Skeletal muscle satellite cell (primary cell): Measurements from ENCODE around the gene NPR3.
A peak's percentile ranks its signal among the peaks of the same experiment; 100 is the strongest.
"Not testable (repeated sequence)": the region's sequence is repeated elsewhere in the genome, so short reads cannot be mapped to it uniquely, and the experiment has no call there.

Source experiments
- H3K27me3 ChIP-seq: 2 replicates; pipeline ENCODE4 v1.7.0; 2013; ENCODE audit warnings: low read length; ENCODE audit not compliant: control insufficient read depth, insufficient read depth
- H3K36me3 ChIP-seq: 2 replicates; pipeline ENCODE4 v1.7.0; 2013; ENCODE audit warnings: mild to moderate bottlenecking, control low read depth, low read length; ENCODE audit not compliant: insufficient read depth
- H3K4me1 ChIP-seq: 2 replicates; pipeline ENCODE4 v1.7.0; 2013; ENCODE audit warnings: low read length; ENCODE audit not compliant: control insufficient read depth, insufficient read depth
- H3K4me2 ChIP-seq: 2 replicates; pipeline ENCODE4 v1.7.0; 2013; ENCODE audit warnings: mild to moderate bottlenecking, low read length
- H3K4me3 ChIP-seq: 2 replicates; pipeline ENCODE4 v1.7.0; 2013; ENCODE audit warnings: low read length
- H3K9ac ChIP-seq: 2 replicates; pipeline ENCODE4 v1.7.0; 2013; ENCODE audit warnings: mild to moderate bottlenecking, low read depth, low read length, moderate library complexity
- H3K9me3 ChIP-seq: replicated peaks from 2 replicates; pipeline ENCODE4 v1.7.0; 2013; ENCODE audit warnings: mild to moderate bottlenecking, control low read depth, low read length

The NPR3 gene

DNA sequence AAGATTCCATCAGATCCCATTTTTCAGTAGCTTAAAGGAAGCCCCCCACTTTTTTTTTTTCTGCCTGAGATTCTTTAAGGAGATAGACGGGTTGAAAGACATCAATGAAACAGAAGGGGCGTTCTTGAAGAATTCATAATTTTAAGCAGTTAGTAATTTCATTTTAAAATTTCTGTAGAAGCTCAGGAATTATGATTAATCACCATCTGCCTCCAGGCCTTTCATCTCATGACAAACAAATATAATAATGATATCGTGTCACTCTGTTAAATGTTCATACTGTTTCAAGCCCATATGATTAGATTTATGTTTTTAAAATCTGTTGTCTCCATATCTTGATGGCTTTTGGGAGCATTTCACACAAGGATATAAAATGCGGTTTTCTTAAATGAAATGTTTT, 75.2 kb downstream of the NPR3 start:
- H3K9me3 ChIP-seq: no peaks in the 10 kb centered on the region
- H3K4me3 ChIP-seq: no peak overlapping the region
- peaks cover 30% of the 10 kb centered on the region for H3K4me1 ChIP-seq
- no peaks in the 10 kb centered on the region for H3K36me3 ChIP-seq
- peak overlapping the region; percentile 8 for H3K9ac ChIP-seq
- no peak overlapping the region for H3K4me2 ChIP-seq
- H3K27me3 ChIP-seq: no peaks in the 10 kb centered on the region

DNA sequence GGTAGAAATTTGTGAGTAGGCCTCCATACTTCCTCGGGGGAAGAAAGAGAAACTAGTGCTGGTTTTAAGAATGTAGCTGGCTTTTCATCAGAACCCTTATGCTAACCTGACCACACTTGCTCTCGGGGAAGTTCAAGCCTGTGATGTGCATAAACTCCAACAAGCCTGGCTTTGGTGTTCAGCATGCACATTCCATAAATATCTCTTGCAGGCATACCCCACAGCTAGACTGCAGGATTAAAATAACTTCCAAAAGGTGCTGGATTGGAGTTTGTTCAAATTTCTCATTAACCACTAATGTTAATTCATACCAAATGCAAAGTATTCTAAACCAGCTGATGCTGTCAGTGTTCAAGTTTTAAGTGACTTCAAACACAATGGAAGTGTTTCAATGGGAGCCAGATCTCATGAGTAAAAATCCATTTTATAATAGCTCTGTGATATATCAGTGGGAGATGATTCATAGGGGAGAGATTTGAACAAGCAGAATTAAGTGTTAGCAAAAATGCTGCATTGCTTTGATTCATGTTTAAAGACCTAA, 79.4 kb downstream of the NPR3 start:
- Histone ChIP-seq H3K9ac (no peak overlapping the region), H3K36me3 (no peaks in the 10 kb centered on the region), H3K4me1 (peaks cover 30% of the 10 kb centered on the region), H3K9me3 (no peaks in the 10 kb centered on the region), H3K4me3 (no peak overlapping the region), H3K4me2 (no peak overlapping the region), H3K27me3 (no peaks in the 10 kb centered on the region)

DNA sequence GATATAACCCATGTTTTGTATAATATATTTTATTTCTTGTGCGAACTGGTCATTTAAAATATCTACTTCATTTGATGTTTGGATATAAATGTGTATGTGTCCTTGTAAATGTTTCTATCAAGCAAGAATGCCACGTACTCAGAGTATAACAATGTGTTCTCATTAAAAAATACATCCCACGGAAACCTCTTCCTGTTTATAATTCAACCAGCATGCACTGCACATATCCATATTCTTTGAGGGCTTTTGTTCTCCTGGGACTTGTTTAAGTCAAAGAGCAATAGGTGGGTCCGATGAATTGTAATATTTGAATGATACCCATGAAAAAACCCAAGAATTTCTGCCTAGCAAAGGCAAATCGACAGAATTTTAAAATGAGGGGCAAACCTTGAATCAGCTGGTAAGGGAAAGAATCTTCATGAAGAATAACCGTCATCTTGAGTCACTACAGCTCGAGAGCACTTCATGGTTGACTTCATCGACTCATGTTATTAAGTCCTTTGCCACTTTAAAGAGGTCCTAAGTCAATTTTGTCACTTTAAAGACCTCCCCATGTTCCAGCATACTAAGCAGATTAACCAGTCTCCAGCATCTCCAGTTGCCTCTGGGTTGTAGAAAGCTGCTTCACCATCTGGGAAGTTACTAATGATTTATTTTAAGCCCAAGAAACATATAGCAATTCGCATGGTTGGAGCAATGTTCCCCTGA, 80.6 kb downstream of the NPR3 start:
- Histone ChIP-seq H3K27me3 (no peaks in the 10 kb centered on the region), H3K9ac (no peak overlapping the region), H3K4me3 (no peak overlapping the region), H3K4me2 (peak overlapping the region; percentile 14), H3K4me1 (peaks cover 23% of the 10 kb centered on the region), H3K36me3 (no peaks in the 10 kb centered on the region), H3K9me3 (no peaks in the 10 kb centered on the region)

DNA sequence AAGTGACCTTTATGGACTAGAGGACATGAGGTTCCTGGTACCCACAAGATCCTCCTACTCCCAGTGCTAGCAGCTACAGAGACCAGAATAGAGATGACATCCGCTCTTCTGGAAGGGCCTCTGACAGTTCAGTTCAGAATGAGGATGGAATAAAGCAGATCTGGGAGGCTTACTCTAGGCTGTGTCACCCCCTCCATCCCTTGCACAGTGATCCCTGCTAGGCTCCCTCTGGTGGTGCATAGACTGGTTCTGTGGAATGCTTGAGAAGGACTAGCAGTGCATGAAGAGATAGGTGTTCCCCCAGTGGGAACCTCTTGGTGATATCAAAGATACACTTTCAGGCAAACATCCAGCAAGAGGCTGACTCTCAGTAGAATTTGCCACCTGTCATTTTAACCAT, 83.0 kb downstream of the NPR3 start:
- no peaks in the 10 kb centered on the region for H3K27me3 ChIP-seq
- no peak overlapping the region for H3K4me2 ChIP-seq
- H3K4me1 ChIP-seq: peaks cover 23% of the 10 kb centered on the region
- H3K9me3 ChIP-seq: no peaks in the 10 kb centered on the region
- H3K9ac ChIP-seq: no peak overlapping the region
- H3K36me3 ChIP-seq: no peaks in the 10 kb centered on the region
- H3K4me3 ChIP-seq: no peak overlapping the region

DNA sequence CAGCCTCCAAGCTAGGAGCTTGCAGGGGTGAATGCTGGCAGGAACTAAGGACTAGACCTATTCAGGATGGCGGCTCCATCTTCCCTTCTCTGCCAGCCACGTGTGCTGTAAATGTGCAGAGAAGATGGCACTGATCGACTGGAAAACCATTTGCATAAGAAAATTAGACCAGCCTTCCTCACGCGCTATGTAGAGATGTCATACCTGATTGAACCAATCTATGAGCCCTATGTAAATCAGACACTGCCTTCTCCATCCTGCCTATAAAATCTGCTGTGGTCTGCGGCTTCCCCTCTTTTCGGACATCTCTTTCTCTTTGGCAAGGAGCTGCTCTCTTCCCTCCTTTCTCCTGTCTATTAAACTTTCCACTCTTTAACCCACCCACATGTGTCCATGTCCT, 91.6 kb downstream of the NPR3 start:
- Histone ChIP-seq H3K27me3 (no peaks in the 10 kb centered on the region), H3K4me2 (no peak overlapping the region), H3K4me1 (peaks cover 15% of the 10 kb centered on the region), H3K36me3 (no peaks in the 10 kb centered on the region), H3K9me3 (peaks cover 3% of the 10 kb centered on the region), H3K4me3 (no peak overlapping the region), H3K9ac (no peak overlapping the region)

DNA sequence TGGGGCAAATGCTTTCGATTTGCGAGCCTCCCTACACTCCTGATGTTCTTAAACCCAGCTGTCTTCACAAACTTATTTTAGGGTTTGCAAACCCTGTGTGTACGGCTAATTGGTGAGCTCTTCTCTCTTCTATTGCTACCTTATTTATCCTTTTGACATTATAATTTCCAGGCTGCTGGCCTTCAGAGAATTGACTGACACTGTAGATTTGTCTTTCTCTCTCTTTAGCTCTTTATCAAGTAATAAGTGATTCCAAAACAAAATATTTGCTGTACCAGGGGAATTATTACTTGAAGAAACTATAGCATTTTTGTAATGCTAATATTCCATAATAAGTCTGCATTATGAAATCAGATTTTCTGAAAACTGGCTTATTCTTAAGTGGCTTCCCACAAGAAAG, 92.5 kb downstream of the NPR3 start:
- Histone ChIP-seq H3K36me3 (no peaks in the 10 kb centered on the region), H3K9me3 (peaks cover 3% of the 10 kb centered on the region), H3K4me1 (peaks cover 17% of the 10 kb centered on the region), H3K4me2 (no peak overlapping the region), H3K9ac (no peak overlapping the region), H3K4me3 (no peak overlapping the region), H3K27me3 (no peaks in the 10 kb centered on the region)

DNA sequence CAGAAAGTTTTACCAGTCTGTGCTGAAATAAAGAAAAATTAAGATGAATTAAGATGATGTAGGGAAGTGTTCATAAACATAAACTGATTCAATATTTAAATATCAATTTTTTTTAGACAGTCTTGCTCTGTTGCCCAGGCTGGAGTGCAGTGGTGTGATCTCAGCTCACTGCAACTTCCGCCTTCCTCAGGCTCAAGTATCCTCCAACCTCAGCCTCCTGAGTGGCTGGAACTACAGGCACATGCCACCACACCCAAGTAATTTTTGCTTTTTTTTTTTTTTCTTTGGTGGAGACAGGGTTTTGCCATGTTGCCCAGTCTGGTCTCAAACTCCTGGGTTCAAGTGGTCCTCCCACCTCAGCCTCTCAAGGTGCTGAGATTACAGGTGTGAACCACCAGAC, 94.3 kb downstream of the NPR3 start:
- not testable (repeated sequence) for H3K36me3 ChIP-seq, H3K27me3 ChIP-seq, H3K9me3 ChIP-seq, H3K4me3 ChIP-seq
- H3K4me1 ChIP-seq: peaks cover 31% of the 10 kb centered on the region
- H3K9ac ChIP-seq: peak overlapping the region; percentile 82
- peak overlapping the region; percentile 76 for H3K4me2 ChIP-seq

DNA sequence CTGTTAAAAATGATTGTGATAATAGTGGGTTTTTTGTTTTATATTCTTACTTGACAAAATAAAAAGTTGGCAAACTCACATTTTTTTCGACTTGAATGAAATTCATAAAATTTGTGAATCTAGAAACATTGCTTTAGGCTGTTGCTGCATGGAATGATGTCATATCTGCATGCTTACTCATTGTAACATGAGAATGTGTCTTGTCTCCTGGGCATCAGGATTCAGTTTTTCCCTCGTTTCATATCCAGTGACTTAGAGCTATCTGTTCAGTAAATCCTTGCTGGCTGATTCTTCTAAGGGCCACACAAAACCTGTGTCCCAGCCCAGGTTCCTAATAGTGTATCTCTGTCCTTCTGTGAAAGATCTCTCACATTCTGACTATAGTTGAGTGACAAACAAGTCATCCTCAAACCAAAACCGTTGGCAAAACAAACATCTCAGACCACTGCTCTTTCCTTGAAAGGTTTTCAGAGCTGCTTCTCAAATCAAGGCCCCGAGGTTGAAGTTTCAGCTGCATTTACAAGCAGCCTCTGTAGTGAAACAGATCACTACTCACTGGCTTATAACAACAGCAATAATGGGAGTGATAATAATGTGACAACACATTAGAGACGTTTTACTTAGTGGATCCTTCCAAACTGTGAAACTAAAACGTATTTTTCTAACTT, 95.0 kb downstream of the NPR3 start:
- peak overlapping the region; percentile 36 for H3K4me3 ChIP-seq
- peak overlapping the region; percentile 82 for H3K9ac ChIP-seq

DNA sequence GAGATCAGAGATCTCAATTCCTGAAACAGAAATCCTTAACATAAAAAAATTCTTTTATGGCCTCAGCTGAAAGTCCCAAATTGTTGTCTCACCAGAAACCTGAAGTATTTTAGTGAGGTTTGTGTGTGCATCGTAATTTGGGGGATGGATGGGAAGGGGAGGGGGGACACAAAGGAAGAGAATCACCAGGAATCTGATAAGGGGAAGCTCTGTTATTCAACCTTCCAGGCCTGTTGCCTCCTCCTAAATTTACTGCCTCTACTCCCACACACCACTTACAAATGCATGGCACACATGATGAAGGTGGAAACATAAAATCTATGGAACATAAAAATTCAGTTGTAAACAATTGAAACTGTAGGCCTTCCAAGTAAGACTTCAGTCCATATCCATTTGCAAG, 97.7 kb downstream of the NPR3 start:
- Histone ChIP-seq H3K9me3 (no peaks in the 10 kb centered on the region), H3K4me2 (no peak overlapping the region), H3K36me3 (no peaks in the 10 kb centered on the region), H3K4me3 (no peak overlapping the region), H3K27me3 (no peaks in the 10 kb centered on the region), H3K9ac (no peak overlapping the region), H3K4me1 (peaks cover 46% of the 10 kb centered on the region)

More for the DNA sequence above, 95.0 kb downstream of the NPR3 start:
- Histone ChIP-seq H3K4me1 (peaks cover 35% of the 10 kb centered on the region), H3K4me2 (peak overlapping the region; percentile 76), H3K36me3 (no peaks in the 10 kb centered on the region), H3K27me3 (no peaks in the 10 kb centered on the region), H3K9me3 (peaks cover 3% of the 10 kb centered on the region)

DNA sequence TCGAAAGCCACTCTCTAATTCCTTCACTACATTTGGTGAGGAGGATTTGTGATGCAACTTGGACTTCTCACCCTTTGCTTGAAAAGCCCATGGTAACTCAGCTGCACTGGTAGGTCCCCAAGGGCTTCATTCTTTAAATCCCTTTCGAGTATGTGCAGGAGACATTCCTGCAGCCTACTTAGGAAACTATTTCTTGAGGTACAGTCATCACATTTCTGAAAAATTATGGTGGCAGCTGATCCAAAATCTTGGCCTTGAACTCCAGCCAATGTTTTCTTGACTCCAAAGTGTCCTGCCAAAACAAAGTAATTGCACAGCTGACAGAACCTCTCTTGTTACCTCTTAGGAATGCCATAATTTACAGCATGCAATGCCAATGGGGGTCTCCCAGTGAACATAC, 99.7 kb downstream of the NPR3 start:
- no peaks in the 10 kb centered on the region for H3K9me3 ChIP-seq
- H3K9ac ChIP-seq: no peak overlapping the region
- H3K36me3 ChIP-seq: no peaks in the 10 kb centered on the region
- H3K4me2 ChIP-seq: peak overlapping the region; percentile 30
- no peaks in the 10 kb centered on the region for H3K27me3 ChIP-seq
- no peak overlapping the region for H3K4me3 ChIP-seq
- peaks cover 54% of the 10 kb centered on the region for H3K4me1 ChIP-seq

DNA sequence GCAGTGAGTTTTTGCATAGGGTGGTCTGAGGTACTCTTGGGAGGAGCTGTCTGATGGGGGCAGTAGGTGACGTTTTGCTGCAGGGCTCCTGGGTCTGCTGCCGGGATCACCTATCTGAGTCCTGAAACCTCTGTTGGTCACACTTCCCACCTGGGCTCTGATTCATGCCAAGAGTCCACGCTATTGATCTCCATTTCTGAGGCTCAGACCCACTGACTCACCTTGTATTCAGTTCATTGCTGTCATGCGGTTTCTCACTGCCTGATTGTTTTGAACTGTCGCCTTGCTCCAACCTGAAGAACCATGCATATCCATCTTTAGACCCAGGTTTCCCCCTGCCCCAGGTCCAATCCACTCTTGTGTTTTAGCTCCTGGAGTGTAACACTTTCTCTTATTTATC, 101.3 kb downstream of the NPR3 start:
- Histone ChIP-seq H3K4me2 (no peak overlapping the region), H3K27me3 (no peaks in the 10 kb centered on the region), H3K4me3 (no peak overlapping the region), H3K4me1 (peaks cover 43% of the 10 kb centered on the region), H3K9ac (no peak overlapping the region), H3K36me3 (no peaks in the 10 kb centered on the region), H3K9me3 (no peaks in the 10 kb centered on the region)

DNA sequence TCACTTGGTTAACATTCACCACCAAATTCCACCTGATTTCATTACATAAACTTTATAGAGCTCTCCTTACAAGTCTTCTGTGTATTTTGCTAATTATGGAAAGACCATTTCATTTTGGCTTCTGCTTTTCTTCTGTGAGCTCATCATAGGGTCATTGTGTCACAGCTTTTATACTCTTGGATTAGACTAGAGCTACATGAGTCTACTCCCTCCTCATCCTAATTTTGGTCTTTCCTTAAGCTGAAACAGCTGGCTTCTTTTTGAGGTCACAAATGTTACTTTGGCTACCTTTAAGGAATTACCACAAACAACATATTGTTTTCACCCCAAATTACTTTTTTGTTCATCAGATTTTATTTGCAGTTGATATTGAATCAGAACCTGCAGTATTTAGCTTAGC, 103.0 kb downstream of the NPR3 start:
- peak overlapping the region; percentile 20 for H3K4me2 ChIP-seq
- peak overlapping the region; percentile 34 for H3K9ac ChIP-seq
- H3K9me3 ChIP-seq: no peaks in the 10 kb centered on the region
- H3K4me1 ChIP-seq: peaks cover 37% of the 10 kb centered on the region
- no peaks in the 10 kb centered on the region for H3K36me3 ChIP-seq
- H3K27me3 ChIP-seq: no peaks in the 10 kb centered on the region
- H3K4me3 ChIP-seq: no peak overlapping the region
